HCT116 (cell line): ENCODE measurements around the gene MYH3.

Source experiments
- CTCF ChIP-seq, 3 experiments: fragments of 200-600 bp in 1 of 3; sonication (generic) in 1 of 3; IDR thresholded peaks in 2 of 3; conservative IDR thresholded peaks in 1 of 3; 2 replicates each; pipeline ENCODE4 v1.5.1; 2012 to 2017; ENCODE audit warnings: low read depth in 2 of 3, low read length in 2 of 3, antibody characterized with exemption in 1 of 3, borderline replicate concordance in 1 of 3, control low read depth in 1 of 3, mild to moderate bottlenecking in 1 of 3, mixed read lengths in 1 of 3, mixed run types in 1 of 3, moderate library complexity in 1 of 3; ENCODE audit not compliant: insufficient read depth in 1 of 3
- FOSL1 ChIP-seq: IDR thresholded peaks from 2 replicates; pipeline ENCODE4 v1.6.1; 2012; ENCODE audit warnings: low read depth
- POLR2A ChIP-seq: IDR thresholded peaks from 2 replicates; pipeline ENCODE4 v1.7.0; 2011; ENCODE audit warnings: borderline replicate concordance; ENCODE audit not compliant: insufficient read depth, insufficient read length; ENCODE audit errors: extremely low read depth
- RAD21 ChIP-seq: IDR thresholded peaks from 2 replicates; pipeline ENCODE4 v1.6.1; 2012; ENCODE audit warnings: low read depth, mild to moderate bottlenecking

- TF ChIP-seq CTCF (IDR thresholded peaks at IDR 0.05 in 2 of 3, conservative IDR thresholded peaks at IDR 0.05 in 1 of 3; ENCODE audit: borderline replicate concordance in 1 of 3, insufficient read depth in 1 of 3, low read depth in 2 of 3, low read length in 2 of 3) (no peak), RAD21 (no peak), FOSL1 (no peak), POLR2A (no peak)
These were observed 67.5 kb downstream of the MYH3 start for GRCh38 chr17:10589553-10590145.
